Body of pancreas (tissue), 4 donors: ENCODE results near the gene SUGCT.

Experiments used
- POLR2A ChIP-seq, 3 donors: fragments of 450-650 bp; IDR thresholded peaks; one replicate each; pipeline ENCODE4 v1.6.1; 2016; ENCODE audit warnings: antibody characterized with exemption in 3 of 3, mild to moderate bottlenecking in 2 of 3
- TF ChIP-seq, protein P1 (sequence below), 7 experiments: fragments of 450-650 bp in 4 of 7; fragments of 200-600 bp in 3 of 7; sonication (generic) in 3 of 7; IDR thresholded peaks; one replicate each; pipeline ENCODE4 v1.5.1; 2016 to 2019; ENCODE audit warnings: antibody characterized with exemption in 7 of 7

DNA sequence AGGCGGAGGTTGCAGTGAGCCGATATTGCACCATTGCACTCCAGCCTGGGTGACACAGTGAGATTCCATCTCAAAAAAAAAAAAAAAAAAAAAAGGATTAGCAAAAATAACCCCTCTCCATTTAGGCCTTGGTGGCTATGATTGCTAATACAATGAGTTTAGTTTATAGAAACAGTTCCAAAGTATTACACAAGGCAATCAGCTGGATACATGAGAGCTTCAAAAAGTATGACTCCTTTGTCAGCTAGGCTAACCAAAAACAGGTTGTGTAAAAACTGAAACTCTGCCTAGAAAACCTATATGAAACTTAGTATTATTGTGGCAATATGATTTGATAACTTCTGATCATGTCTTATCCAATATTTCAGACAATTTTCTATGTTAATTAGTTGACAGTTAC is 57.2 kb downstream of the SUGCT start:
- TF ChIP-seq, protein P1, sequence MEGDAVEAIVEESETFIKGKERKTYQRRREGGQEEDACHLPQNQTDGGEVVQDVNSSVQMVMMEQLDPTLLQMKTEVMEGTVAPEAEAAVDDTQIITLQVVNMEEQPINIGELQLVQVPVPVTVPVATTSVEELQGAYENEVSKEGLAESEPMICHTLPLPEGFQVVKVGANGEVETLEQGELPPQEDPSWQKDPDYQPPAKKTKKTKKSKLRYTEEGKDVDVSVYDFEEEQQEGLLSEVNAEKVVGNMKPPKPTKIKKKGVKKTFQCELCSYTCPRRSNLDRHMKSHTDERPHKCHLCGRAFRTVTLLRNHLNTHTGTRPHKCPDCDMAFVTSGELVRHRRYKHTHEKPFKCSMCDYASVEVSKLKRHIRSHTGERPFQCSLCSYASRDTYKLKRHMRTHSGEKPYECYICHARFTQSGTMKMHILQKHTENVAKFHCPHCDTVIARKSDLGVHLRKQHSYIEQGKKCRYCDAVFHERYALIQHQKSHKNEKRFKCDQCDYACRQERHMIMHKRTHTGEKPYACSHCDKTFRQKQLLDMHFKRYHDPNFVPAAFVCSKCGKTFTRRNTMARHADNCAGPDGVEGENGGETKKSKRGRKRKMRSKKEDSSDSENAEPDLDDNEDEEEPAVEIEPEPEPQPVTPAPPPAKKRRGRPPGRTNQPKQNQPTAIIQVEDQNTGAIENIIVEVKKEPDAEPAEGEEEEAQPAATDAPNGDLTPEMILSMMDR (IDR thresholded peaks at IDR 0.05), result no peak
- TF ChIP-seq POLR2A (IDR thresholded peaks at IDR 0.05), result no peak
